NB4 (cell line): Measurements from ENCODE around the gene OSBP2.
A peak's percentile ranks its signal among the peaks of the same experiment; 100 is the strongest.

Experiments
- DNase-seq: peaks from one replicate; pipeline ENCODE4 v3.0.0; 2010; ENCODE audit warnings: low read depth
- H3K4me3 ChIP-seq: one replicate; pipeline ENCODE4 v1.5.1; 2011; ENCODE audit warnings: mild to moderate bottlenecking, low read depth, low read length, moderate library complexity
- MYC ChIP-seq: IDR thresholded peaks from 2 replicates; pipeline ENCODE4 v1.6.1; 2011; ENCODE audit warnings: low read depth, low read length
- POLR2A ChIP-seq: IDR thresholded peaks from 2 replicates; pipeline ENCODE4 v1.6.1; 2011; ENCODE audit warnings: mild to moderate bottlenecking; ENCODE audit not compliant: insufficient read length; ENCODE audit errors: extremely low read depth
- TF ChIP-seq, protein P1 (sequence below): IDR thresholded peaks from one replicate; pipeline ENCODE4 v1.5.1; 2012; ENCODE audit warnings: low read depth, low read length
- TF ChIP-seq, protein P2 (sequence below): IDR thresholded peaks from 2 replicates; pipeline ENCODE4 v1.6.1; 2011; ENCODE audit warnings: low read depth, low read length

The OSBP2 gene

DNA sequence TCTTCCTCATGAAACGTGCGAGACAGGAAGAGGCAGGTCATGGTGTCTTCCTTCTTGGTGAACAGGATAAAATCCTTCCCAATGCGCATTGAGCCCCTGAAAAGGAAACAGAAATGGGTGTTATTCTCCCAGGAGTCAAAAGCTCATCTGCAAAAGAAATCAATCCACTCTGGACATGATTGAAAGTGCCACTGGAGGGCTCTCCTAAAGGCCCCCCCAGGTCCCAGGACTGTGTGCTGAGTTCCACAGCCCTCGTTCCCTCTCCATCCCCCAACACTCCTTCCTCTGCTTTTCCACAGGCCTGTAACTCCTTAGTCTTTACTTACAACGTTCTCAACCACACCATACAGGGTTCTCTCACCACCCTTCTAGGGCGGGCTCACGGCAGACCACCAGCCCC, 251.7 kb downstream of the OSBP2 start:
- TF ChIP-seq POLR2A (no peak), MYC (no peak)
- TF ChIP-seq, protein P1, sequence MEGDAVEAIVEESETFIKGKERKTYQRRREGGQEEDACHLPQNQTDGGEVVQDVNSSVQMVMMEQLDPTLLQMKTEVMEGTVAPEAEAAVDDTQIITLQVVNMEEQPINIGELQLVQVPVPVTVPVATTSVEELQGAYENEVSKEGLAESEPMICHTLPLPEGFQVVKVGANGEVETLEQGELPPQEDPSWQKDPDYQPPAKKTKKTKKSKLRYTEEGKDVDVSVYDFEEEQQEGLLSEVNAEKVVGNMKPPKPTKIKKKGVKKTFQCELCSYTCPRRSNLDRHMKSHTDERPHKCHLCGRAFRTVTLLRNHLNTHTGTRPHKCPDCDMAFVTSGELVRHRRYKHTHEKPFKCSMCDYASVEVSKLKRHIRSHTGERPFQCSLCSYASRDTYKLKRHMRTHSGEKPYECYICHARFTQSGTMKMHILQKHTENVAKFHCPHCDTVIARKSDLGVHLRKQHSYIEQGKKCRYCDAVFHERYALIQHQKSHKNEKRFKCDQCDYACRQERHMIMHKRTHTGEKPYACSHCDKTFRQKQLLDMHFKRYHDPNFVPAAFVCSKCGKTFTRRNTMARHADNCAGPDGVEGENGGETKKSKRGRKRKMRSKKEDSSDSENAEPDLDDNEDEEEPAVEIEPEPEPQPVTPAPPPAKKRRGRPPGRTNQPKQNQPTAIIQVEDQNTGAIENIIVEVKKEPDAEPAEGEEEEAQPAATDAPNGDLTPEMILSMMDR = no peak
- TF ChIP-seq, protein P2, sequence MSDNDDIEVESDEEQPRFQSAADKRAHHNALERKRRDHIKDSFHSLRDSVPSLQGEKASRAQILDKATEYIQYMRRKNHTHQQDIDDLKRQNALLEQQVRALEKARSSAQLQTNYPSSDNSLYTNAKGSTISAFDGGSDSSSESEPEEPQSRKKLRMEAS = no peak
- H3K4me3 ChIP-seq = no peak overlapping the region
- no peak for DNase-seq

DNA sequence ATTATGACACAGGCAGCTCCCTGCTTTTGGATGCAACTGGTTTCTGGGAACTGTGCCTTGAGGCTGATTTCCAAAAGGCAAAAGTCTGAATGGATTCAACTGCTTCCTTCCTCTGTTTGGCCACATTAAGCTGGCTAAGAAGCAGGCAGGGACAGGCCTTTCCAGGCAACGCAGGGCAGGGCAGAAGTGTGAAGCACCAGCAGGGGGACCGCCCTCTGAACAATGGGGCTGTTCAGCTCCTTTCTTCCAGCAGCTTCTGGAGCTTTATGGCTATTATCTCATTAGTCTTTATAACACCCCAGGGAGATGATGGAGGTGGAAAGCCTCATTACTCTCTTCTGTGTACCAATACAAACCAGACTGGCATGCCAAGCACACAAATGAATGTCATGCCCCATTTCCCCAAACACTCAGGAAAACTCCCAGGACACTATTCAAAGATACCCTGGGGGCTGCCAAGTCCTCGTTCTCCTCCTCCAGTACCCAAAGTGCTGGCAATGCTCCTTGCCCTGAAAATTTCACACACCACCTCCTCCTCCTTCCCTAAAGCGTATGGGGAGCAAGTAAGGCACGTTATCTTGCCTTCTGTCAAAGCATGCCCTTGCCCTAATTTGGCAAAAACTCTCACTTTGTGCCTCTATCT, 252.6 kb downstream of the OSBP2 start:
- DNase-seq = no peak
- TF ChIP-seq MYC = no peak
- TF ChIP-seq, protein P1 = no peak
- no peak for TF ChIP-seq POLR2A
- TF ChIP-seq, protein P2 = no peak
- no peak overlapping the region for H3K4me3 ChIP-seq

DNA sequence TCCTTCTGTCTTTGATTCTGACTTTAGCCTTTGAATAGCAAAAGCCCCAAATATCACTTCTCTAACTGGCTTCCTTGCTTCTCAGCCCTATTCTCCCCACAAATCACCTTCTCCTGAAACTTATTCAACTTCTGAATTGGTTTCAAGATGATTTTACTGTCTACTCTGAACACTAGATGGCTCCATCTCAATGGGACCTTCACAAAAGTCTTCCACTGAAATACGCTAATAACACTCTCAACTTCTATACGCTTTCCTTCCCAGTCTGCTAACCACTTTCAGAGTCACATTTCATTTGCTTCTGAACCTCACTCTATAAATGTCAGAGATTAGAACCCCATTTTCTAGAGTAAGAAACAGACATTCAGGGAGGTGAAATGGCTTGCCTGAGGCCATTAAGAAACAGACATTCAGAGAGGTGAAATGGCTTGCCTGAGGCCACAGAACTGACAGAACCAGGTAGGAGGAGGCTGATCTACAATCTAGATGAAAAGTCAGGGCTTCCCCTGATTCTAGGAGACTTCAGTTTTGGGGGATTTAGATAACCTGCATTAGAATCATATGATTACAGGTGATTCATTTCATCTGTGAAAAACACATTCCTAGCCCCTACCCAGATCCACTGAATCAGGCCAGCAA, 253.3 kb downstream of the OSBP2 start:
- no peak for TF ChIP-seq MYC
- no peak for TF ChIP-seq POLR2A
- no peak overlapping the region for H3K4me3 ChIP-seq
- DNase-seq = peak; percentile 49

DNA sequence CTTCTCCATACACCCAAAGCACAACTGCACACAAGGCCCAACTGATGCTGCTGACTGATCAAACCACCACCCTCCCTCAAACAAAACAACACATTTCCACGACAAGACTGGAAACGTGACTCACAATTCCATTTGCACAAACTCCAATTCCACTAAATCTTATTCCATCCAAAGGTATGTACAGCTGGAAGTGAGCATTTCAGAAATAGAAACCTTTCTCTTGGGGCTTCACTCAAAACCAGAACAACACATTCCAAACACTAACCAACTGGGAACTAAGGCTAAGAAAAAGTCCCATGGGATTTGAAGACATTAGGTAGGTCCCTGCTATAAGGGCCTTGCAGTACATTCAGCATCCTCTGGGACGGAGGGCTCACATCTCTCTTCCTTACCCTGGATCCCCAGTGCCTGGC, 254.3 kb downstream of the OSBP2 start:
- DNase-seq = no peak

DNA sequence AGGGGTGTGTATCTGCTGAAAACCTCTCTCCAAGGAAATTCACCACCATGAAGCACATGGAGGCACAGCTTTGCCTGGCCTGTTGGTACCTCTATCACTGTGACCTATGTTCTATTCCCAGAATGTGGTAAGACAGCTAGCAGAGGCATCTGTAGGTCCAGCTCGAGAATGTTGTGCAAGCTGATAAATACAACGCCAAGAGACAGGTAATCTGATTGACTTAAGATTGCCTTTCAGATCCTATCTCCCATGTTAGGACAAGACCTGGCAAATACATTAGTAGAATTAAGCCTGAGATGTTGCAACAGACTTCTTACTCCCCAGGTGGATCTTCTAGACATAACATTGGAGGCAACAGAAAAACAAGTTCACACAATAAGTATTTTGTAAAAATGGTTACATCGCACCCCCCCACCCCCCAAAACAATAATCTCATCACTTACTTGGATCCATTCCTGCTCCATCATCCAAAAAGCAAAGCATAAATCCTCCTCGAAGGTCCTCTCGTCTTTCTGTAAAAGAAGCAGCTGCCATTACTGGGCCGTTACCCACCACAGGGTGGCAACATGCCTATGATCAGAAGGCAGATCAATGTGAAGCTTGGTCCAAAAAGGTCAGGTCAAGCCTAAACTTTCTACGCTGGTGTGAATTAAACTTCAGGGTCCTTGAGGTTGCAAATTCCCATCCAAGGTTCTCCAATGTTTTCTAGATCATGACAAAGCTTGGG, 255.4 kb downstream of the OSBP2 start:
- TF ChIP-seq MYC = no peak
- TF ChIP-seq, protein P2 = no peak
- TF ChIP-seq, protein P1 = no peak
- TF ChIP-seq POLR2A = no peak
- no peak for DNase-seq
- H3K4me3 ChIP-seq = no peak overlapping the region

More for the DNA sequence above, 254.3 kb downstream of the OSBP2 start:
- no peak overlapping the region for H3K4me3 ChIP-seq
- TF ChIP-seq, protein P1 = no peak
- TF ChIP-seq, protein P2 = no peak
- TF ChIP-seq POLR2A = no peak
- no peak for TF ChIP-seq MYC

DNA sequence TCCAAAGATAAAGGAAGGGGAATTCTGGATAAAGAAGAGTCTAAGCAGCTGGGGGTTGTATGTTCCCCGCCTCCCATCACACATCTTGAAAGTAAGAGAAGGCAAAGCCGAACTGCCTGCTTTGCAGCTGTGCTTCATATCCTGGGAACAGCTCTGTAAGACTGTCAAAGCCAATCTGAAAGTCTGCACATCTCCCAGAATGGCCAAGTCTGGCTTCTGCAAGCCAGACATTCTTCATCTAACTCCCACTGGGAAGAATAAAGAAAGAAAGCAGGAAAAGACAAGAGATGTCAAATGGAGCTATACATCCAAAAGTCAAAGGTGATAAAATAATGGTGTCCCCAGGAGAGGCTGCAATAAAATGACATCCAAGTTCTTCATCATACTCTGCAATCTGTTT, 258.5 kb downstream of the OSBP2 start:
- H3K4me3 ChIP-seq = no peak overlapping the region
- no peak for DNase-seq
- TF ChIP-seq POLR2A = no peak
- TF ChIP-seq, protein P2 = no peak
- TF ChIP-seq MYC = no peak
- TF ChIP-seq, protein P1 = no peak
